GM19397 (cell line): ENCODE measurements around the gene PLEKHD1.
A peak's percentile ranks its signal among the peaks of the same experiment; 100 is the strongest.
"Not testable (repeated sequence)": the region's sequence is repeated elsewhere in the genome, so short reads cannot be mapped to it uniquely, and the experiment has no call there.

Experiments used
- ATAC-seq: cut with Tn5 transposase; IDR thresholded peaks from one replicate; pipeline ENCODE4 v1.9.1; 2021; ENCODE audit warnings: mild to moderate bottlenecking, moderate library complexity; ENCODE audit not compliant: unreplicated experiment

Gene PLEKHD1

DNA sequence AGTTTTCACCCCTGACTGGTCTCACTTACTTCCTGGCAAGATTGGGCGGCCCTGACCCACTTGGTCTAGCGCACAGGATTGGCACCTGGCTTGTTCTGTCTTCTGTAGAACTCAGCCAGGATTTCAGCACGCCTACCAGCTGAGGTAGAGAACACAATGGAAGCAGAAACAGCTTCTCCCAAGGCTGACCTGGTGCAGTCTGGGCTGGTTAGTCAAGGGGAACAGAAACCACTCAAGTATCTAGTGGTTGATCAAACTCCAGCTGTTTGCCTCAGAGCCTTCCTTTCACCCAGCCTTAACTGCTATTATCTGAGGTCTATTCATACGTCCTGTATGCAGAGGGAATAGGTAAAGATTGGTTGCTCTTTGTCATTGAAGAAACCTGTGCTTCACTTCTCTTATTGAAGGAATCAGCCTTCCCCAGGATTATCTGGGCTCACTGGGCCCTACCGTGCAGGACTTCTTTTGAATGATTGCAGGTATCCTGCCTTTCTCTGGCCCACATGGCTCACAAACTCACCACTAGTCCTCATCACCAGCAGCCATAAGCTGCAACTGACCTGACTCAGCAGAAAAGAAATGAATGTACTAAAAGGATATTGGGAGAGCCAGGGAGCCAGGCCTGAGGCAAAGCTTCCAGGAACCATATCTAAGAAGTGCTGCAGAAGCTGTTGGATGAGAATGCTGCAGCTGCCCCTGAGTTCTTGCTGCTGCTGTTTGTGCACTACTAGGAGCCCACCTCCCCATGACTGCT lies 2.5 kb upstream of the PLEKHD1 start:
- ATAC-seq: peak; percentile 92

DNA sequence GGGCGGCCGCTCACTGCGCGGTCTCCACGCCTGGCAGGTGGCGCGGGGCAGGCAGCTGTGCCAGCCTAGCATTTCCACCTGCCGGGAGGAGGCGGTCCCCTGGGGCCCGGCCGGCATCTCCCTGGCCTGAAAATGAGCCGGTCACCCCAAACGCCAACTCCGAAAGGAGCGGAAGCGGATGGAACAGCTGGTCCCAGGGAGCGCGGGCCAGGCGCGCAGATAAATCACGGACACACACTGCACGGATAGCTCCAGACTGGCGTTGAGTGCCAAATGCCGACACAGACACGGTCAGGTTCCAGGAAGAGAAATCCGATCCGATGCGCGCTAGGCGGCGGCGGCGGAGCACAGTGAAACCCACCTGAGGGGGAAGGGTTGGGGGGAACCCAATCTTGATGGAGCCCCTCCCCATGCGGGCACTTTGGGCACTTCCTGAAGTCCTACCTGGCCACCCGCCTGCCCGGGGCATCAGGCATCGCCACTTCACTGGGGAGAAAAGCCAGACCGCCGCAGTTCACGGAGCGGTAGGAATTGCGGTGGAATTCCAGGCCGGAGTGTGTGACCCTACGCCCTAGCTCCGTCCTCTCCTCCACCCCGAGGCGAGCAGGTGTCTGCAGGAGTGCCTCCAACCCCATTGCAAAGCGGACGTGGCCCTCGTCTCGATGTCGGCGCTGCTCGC lies 624 bp upstream of the PLEKHD1 start:
- ATAC-seq: no peak

DNA sequence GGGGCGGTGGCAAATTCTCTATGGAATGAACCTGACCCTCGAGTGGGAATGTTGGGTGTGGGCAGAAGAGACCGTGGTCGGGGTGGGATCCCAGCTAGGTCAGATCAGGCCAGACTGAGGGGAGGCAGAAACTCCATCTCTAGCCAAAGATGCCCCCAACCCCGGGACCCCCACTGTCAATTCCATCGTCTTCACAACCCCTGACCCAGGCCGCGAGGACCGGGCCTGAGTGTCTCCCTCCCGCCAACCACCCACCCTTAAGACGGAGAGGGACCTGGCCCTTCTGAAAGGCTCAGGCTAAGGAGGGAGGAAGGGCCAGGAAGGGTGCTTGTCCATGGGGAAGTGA lies 760 bp downstream of the PLEKHD1 start:
- ATAC-seq: no peak

DNA sequence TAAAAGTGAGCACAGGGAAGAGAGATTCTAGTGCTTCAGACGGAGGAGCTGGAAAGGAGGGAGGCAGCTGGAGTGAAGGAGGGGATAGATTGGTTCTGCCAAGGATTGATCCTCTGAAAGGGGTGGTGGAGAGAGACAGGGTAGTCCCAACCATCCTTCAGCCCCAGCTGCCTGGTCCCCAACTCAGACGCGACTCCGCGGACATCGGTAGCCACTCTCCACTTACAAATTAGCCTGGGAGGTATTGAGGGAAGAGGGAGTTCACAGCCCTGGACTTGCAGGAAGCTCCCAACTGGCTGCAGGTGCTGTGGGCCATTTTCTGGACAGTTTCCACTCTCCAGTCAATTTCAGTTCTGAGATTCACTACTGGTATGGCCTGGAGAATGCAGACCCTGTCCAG lies 1.2 kb downstream of the PLEKHD1 start:
- ATAC-seq: no peak

DNA sequence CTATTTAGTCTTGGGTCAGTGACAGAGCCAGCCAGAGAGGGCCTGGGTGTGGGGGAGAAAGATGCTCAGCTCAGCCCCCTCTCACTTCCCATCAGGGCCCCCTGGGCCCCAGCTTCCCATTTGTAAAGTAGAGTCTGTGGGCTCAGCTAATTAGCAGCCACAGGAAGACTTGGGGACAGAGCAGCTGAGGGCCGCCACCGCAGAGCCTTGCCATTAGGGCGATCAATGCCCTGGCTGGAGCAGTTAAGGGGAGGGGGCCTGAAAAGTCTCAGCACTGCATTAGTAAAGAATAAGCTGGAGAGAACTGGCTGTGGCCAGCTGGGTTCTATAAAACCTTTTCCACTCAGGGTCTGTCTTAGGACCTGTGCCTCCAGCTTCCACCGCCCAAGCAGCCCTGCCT lies 2.7 kb downstream of the PLEKHD1 start:
- ATAC-seq: no peak

DNA sequence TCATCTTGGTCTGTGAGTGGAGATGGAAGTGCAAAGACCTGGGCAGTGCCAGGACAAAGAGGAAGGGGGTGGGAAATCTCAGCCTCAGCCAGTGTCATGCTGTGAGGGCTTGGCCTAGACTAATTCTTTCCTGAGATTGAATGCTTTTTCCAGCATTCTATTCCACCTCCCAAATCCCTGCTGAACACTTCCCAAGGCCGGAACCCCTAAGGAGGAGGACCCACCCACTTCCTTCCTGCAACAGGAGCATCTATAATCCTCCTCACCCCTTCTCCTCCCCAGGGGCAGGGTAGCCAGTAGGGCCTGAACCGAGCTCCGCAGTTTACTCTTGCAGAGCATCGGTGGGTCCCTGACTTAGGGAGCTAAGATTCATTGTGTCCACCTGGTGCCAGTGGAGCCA lies 3.2 kb downstream of the PLEKHD1 start:
- ATAC-seq: no peak

DNA sequence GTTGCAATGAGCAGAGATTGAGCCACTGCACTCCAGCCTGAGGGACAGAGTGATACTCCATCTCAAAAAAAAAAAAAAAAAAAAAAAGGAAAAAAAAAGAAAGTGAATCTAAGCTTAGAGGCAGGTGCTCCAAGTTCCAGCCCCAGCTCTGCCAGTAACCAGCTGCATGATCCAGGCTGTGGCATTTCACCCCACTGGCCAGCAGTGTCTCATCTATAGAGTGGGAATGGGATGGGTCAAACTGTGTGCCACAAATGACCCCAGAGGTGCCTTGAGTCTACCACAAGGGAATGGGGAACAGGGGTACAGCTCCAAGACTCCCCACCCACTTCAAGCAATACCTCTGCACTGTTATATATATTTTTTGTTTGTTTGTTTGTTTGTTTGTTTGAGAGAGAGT lies 5.0 kb downstream of the PLEKHD1 start:
- no peak for ATAC-seq

DNA sequence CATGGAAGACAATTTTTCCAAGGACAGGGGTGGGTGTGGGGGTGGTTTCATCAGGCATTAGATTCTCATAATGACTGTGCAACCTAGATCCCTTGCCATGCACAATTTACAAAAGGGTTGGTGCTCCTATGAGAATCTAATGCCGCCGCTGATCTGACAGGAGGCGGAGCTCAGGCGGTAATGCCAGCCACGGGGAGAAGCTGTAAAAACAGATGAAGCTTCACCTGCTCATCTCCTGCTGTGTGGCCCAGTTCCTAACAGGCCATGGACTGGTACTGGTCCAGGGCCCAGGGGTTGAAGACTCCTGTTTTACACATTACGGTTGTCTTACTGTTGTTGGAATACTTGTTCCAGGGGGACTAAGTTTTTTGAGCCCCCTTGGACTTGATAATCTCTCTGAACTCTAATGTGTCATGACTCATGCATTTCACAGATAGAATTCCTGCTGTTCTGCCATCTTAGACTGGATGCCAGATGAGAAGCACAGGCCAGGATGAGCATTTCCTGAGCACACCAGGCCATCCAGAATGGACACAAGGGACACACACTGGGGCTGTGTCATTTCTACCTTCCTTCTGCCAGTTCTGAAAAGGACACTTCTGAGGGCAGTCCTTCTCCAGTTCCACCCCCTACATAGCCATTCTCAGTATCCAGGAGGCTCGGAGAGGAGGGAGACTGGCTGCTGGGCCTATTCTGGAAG lies 5.8 kb downstream of the PLEKHD1 start:
- no peak for ATAC-seq

DNA sequence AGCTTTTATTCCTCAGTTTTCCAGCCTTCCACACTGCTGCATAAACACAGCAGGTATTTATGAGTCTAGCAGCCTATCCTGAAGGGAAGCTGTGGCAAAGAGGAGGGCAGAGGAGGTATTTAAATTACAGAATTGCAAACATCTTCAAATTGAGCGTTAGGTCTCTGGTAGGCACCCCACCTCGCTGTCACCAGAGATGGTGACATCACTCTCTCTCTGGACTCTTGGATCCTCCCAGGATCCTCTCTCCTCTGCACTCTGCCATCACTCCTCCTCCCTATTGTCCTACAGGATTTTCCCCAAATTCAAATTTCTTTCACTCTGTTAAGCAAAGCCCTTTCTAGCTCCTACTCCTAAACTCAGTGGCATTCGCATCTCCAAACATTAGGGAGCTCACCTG lies 6.7 kb downstream of the PLEKHD1 start:
- no peak for ATAC-seq

DNA sequence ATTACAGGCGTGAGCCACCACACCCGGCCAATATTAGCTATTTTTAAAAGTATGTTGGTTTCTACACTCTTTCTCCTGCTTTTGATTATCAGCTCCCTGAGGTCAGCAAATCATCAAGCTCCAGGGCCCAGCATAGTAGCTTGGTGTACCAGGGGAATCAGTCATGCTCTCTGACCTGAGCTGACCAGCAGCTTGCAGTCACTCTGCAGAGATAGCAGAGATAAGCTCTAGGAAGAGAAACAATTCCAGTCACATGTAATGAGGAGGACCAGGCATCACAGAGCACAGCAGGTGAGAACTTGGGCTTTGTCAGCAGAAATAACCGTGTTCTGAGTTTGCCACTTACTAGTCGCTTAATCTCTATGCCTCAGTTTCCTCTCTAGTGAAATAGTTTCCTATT lies 8.5 kb downstream of the PLEKHD1 start:
- no peak for ATAC-seq

DNA sequence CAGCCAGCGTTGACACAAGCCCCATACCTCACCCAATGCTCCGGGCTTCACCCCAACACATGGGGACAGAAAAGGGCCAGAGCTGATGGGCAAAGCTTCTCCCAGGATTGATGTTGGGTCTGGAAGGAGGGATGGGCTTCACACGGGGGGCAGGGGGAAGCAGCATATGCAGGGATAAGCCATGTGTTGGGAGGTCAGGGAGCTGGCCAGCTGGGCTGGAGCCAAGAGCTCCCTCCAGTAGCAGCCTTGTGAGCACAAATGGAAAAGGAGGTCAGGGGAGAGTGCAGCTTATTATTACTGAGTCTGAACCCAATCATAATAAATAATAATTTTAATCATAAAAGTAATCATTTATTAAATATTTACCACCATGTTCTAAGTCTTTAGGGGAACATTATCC lies 9.3 kb downstream of the PLEKHD1 start:
- ATAC-seq: no peak

DNA sequence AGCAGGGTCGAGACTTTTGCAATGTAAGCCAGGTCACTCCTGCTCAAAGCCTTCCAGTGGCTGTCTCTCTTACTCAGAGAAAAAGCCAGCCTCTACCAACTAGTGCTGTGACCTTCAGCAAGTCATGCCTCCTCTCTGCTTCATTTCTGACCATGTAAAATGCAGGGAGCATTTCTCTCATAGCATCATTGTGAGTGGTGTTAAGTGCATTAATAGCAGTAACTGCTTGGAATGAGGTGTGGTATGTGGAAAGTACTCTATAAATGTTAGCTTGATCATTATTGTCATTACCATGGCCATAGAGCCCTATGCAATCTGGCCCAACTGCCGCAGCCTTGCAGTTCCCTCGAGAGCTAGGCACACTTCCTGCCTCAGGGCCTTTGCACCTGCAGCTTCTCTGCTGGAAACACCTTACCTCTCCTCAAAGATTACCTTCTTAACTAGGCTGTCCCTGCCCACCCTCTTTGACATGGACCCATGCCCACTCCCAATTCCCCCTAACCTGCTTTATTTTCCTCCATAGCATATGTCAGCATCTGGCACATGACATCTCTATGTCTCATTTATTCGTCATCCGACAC lies 10.9 kb downstream of the PLEKHD1 start:
- no peak for ATAC-seq

DNA sequence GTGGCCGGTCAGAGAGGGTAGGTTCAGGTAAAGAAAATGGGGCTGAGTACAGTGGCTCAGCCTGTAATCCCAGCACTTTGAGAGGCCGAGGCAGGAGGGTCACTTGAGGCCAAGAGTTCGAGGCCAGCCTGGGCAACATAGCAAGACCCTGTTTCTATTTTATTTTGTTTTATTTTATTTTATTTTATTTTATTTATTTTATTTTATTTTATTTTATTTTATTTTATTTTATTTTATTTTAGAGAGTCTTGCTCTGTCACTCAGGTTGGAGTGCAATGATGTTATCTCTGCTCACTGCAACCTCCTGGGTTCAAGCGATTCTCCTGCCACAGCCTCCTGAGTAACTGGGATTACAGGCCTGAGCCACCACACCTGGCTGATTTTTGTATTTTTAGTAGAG lies 13.3 kb downstream of the PLEKHD1 start:
- ATAC-seq: not testable (repeated sequence)

DNA sequence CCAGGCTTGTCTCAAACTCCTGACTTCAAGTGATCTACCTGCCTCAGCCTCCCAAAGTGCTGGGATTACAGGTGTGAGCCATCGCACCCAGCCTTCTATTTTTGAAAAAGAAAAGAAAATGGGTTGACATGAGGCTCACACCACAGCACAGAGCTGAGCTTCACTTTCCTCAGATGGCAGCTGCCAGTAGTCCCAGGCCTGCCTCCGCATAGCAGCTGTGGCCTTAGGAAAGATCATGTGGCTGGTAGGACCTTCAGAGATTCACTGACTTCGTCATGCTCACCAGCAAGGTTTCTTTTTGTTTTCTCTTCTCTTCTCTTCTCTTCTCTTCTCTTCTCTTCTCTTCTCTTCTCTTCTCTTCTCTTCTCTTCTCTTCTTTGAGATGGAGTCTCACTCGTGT lies 13.8 kb downstream of the PLEKHD1 start:
- ATAC-seq: not testable (repeated sequence)

DNA sequence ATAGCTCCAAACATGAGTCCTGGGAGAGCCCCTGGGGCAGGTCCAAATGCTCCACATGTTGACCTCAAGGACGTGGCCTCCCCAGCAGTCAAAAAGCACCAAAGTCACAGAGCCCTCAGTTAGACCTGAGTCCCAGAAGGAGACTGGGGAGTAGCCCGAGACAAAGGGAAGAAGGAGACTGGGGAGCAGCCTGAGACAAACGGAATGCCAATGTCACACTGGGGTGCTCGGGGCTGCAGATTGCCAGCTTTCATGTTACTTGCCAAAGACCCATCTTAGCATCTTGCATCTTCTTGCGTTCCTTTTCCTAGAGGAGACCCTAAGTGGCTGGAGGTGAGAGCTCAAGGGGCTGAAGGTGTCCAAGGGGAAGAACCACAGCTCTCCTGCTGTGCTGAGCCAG lies 14.9 kb downstream of the PLEKHD1 start:
- no peak for ATAC-seq

DNA sequence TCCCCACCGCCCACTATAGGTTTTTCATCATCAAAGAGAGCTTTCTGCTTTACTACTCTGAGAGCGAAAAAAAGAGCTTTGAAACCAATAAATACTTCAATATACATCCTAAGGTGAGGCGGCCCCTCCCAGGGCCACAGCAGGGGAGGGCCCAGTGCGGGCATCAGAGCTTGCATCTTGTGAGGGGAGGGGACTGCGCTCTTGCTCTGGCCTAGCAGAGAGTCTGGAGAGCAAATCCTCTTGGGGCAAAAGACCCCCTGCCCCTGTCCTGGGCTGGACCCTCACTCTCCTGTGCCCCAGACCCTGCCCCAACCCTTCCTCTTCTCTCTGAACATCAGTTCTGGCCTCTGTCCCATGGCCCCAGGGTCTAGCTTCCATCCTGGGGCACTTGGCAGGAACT lies 15.6 kb downstream of the PLEKHD1 start:
- no peak for ATAC-seq

DNA sequence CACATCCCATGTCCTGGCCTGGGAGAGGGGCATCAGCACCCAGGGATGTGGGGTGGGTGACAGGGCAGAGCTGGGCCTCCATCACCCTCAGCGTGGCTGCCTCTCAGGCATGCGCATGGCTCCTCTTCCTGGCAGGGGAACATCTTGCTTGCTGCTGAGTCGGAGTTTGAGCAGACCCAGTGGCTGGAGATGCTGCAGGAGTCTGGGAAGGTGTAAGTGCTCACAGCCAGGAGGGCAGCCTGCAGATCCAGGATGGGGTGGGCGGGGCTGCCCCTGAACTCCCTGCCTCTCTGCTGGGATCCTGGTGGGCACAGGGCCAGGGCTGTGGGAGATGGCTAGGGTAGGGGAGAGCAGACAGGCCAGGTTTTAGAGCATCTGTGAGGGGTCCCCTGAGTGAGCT lies 16.2 kb downstream of the PLEKHD1 start:
- ATAC-seq: no peak

DNA sequence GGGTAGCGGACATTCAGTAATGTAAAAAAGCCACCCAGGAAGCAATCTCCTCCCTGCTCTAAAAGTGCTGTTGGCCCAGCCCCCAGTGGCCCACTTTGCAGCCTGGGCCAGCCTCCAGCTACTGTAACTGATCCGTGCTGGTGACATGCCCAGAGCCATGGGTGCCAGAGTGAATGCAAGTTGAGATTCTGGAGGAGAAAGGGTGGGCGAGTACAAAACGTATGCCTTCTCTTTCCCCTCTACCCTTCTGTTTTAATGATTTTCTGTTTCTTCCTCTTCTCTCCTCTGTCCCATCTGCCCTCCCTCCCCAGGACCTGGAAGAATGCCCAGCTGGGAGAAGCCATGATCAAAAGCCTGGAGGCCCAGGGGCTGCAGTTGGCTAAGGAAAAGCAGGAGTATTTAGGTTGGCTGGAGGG lies 16.9 kb downstream of the PLEKHD1 start:
- no peak for ATAC-seq

DNA sequence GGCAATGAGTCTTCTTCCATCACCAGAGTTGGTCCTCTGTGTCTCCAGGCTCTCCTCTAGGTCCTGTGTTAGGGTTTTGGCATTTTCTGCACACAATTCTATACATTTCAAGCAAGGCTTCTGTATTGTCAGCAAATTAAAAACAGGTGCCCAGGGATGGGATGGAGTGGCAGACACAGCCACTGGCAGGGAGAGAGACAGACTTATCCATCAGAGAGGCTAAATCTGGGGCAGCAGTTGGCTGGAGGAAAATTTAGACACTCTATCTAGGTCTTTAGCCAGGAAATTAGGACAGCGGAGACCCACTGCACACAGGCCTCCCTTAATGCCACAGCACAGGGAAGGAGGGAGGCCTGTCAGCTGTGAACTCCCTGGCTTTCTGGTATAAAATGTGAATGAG lies 20.2 kb downstream of the PLEKHD1 start:
- no peak for ATAC-seq

DNA sequence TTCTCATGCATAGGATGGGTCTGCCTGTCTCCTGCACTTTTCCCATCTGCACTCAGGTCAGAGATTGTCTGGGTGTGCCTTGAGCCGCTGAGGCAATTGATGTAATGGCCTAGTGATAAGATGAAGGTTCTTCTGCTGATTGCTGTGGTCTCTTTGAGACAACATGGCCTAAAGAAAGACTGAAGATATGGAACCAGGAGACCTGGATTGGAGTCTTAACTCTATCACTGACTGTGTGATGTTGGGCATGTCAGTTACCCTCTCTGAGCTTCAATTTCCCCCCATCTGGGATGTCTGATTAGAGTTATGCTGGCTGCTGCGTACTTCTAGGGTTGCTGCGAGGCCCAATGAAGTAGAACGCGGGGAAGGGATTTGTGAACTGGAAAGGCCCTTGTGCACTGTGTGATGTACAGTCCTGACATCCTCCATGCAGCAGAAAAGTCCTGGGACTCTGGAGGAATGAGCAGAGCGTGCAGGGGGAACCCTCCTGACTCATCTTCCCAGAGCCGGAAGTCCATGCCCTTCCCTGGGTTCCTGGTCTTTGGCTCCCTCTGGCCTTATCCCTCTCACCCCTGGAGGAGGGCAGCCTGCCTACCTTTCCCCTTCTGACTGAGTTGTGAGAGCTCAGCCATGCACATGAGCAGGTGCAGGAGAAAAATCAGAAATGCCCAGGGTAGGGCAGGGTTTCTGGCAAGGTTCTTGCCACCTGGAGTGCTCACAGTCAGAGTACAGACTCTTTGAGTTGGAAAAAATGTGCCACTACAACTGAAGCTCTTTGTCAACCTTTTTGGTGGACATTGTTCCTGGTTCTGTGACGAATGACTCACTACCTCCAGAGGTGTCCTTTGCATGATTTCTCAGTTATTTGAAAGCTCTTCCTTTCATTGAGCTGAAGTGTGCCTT lies 21.1 kb downstream of the PLEKHD1 start:
- no peak for ATAC-seq

DNA sequence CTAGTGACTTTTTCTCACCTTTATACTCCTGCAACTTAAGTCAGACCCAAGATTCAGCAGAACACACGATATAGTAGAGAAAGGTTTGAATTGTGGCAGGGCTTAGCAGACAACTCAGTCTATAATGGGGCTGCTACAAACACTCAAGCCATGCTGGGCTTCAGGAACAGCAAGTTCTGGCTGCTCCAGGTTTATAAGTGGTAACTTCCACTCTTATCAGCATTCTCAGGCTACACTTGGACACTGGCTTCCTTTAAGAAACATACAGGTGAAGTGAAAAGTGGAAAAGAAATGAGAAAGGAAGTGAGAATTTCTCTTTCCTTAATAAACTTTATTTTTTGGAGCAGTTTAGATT lies 21.7 kb downstream of the PLEKHD1 start:
- no peak for ATAC-seq
